ENCODE results near the gene WNK1.
A peak's percentile ranks its signal among the peaks of the same experiment; 100 is the strongest.

The WNK1 gene

DNA sequence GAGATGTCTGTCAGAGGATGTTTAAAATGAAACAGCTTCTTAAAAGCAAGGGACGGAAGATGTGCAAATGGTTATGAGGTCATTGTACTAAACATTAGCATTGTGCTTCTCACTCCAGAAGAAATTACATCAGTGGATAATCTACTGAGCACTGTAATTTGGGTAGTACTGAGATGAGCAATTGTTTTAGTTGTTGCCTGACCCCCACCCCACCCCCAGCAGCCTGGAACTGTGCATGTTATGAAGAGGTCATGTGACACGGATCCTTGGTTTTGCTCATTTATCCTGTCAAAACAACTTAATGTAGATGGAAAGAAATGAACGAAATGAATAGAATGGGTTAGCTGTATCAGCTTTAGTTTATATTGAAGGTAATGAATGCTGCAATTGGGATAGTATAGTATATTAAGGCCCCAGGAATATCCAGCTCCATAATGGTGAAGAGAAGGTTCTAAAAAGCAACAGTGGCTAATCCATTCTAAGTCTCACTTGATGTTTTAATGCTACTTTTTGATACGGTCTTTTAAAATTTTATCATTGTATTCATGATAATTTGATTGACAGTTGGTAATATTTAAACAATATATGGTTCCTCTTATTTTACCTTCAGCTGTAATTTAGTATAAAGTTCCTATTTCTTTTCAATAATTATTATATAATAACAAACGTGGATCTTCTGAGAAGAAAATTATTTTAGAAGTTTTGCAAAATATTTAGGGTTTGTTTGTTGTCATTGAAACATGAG is 58.5 kb downstream of the WNK1 start (continued):
- TF ChIP-seq AEBP2 (tag by site-specific recombination; IDR thresholded peaks at IDR 0.05; ENCODE audit: borderline replicate concordance) (no peak), SP2 (tag by site-specific recombination; IDR thresholded peaks at IDR 0.05) (no peak), ZNF501 (tag by site-specific recombination; IDR thresholded peaks at IDR 0.05) (peak; percentile 67; the same call in 1 of the 2 replicates), ZSCAN30 (tag by site-specific recombination; IDR thresholded peaks at IDR 0.05) (no peak), FEZF1 (tag by site-specific recombination; IDR thresholded peaks at IDR 0.05) (peak; percentile 98), TSHZ1 (tag by site-specific recombination; IDR thresholded peaks at IDR 0.05; ENCODE audit: borderline replicate concordance) (0 out of 2 replicates have a peak, but pooled peaks have one; percentile 6), ZNF335 (tag by site-specific recombination; conservative IDR thresholded peaks at IDR 0.05) (peak; percentile 18; the same call in 1 of the 2 replicates), ZNF248 (tag by site-specific recombination; IDR thresholded peaks at IDR 0.05) (no peak), ZNF548 (tag by site-specific recombination; IDR thresholded peaks at IDR 0.05) (no peak), ZBTB17 (tag by site-specific recombination; IDR thresholded peaks at IDR 0.05) (peak; percentile 16; the same call in 1 of the 2 replicates), KLF10 (tag by site-specific recombination; IDR thresholded peaks at IDR 0.05) (peak; percentile 63), ZBTB1 (tag by site-specific recombination; IDR thresholded peaks at IDR 0.05) (0 out of 2 replicates have a peak, but pooled peaks have one; percentile 39), ZNF776 (tag by site-specific recombination; IDR thresholded peaks at IDR 0.05; ENCODE audit: borderline replicate concordance) (no peak), GFI1B (tag by site-specific recombination; IDR thresholded peaks at IDR 0.05) (no peak), KLF17 (tag by site-specific recombination; IDR thresholded peaks at IDR 0.05) (0 out of 2 replicates have a peak, but pooled peaks have one; percentile 28), ZNF558 (tag by site-specific recombination; IDR thresholded peaks at IDR 0.05) (peak; percentile 11; the same call in 1 of the 2 replicates), ZNF433 (tag by site-specific recombination; IDR thresholded peaks at IDR 0.05; ENCODE audit: low read depth) (no peak), ZNF792 (tag by site-specific recombination; IDR thresholded peaks at IDR 0.05) (no peak), ZNF292 (tag by site-specific recombination; IDR thresholded peaks at IDR 0.05; ENCODE audit: borderline replicate concordance, low read depth) (no peak), MYNN (tag by site-specific recombination; IDR thresholded peaks at IDR 0.05; ENCODE audit: borderline replicate concordance) (no peak), SETDB1 (IDR thresholded peaks at IDR 0.05; ENCODE audit: insufficient read length, low read length) (no peak), BCL11B (tag by site-specific recombination; IDR thresholded peaks at IDR 0.05; ENCODE audit: low read depth) (no peak), ZNF629 (tag by site-specific recombination; IDR thresholded peaks at IDR 0.05) (peak; percentile 97), KLF1 (tag by site-specific recombination; IDR thresholded peaks at IDR 0.05) (0 out of 2 replicates have a peak, but pooled peaks have one; percentile 13), ZXDB (tag by site-specific recombination; IDR thresholded peaks at IDR 0.05) (no peak), ZNF701 (tag by site-specific recombination; IDR thresholded peaks at IDR 0.05) (no peak), ZFP37 (tag by site-specific recombination; IDR thresholded peaks at IDR 0.05) (0 out of 2 replicates have a peak, but pooled peaks have one; percentile 18)
- TF ChIP-seq, protein P1, sequence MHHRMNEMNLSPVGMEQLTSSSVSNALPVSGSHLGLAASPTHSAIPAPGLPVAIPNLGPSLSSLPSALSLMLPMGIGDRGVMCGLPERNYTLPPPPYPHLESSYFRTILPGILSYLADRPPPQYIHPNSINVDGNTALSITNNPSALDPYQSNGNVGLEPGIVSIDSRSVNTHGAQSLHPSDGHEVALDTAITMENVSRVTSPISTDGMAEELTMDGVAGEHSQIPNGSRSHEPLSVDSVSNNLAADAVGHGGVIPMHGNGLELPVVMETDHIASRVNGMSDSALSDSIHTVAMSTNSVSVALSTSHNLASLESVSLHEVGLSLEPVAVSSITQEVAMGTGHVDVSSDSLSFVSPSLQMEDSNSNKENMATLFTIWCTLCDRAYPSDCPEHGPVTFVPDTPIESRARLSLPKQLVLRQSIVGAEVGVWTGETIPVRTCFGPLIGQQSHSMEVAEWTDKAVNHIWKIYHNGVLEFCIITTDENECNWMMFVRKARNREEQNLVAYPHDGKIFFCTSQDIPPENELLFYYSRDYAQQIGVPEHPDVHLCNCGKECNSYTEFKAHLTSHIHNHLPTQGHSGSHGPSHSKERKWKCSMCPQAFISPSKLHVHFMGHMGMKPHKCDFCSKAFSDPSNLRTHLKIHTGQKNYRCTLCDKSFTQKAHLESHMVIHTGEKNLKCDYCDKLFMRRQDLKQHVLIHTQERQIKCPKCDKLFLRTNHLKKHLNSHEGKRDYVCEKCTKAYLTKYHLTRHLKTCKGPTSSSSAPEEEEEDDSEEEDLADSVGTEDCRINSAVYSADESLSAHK (tag by site-specific recombination; IDR thresholded peaks at IDR 0.05), result peak; percentile 34; the same call in 1 of the 2 replicates
- TF ChIP-seq, protein P2, sequence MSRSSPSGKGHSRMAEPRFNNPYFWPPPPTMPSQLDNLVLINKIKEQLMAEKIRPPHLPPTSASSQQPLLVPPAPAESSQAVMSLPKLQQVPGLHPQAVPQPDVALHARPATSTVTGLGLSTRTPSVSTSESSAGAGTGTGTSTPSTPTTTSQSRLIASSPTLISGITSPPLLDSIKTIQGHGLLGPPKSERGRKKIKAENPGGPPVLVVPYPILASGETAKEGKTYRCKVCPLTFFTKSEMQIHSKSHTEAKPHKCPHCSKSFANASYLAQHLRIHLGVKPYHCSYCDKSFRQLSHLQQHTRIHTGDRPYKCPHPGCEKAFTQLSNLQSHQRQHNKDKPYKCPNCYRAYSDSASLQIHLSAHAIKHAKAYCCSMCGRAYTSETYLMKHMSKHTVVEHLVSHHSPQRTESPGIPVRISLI (tag by site-specific recombination; IDR thresholded peaks at IDR 0.05), result no peak

All from HEK293 (cell line).